A673 (cell line): ENCODE measurements around the gene CACNA2D4.

Source experiments
- EZH2 ChIP-seq: fragments of 200-600 bp; sonication (generic); IDR thresholded peaks from 2 replicates; pipeline ENCODE4 v1.6.1; 2017; ENCODE audit warnings: borderline replicate concordance, low read depth, mild to moderate bottlenecking, mixed read lengths, antibody characterized with exemption, low read length; ENCODE audit not compliant: poor library complexity, severe bottlenecking
- TF ChIP-seq, protein P1 (sequence below): fragments of 300-800, 200-600 bp; sonication (generic); conservative IDR thresholded peaks from 2 replicates; pipeline ENCODE4 v1.5.1; 2017; ENCODE audit warnings: low read depth, mild to moderate bottlenecking, antibody characterized with exemption, low read length, moderate library complexity, mixed read lengths

DNA sequence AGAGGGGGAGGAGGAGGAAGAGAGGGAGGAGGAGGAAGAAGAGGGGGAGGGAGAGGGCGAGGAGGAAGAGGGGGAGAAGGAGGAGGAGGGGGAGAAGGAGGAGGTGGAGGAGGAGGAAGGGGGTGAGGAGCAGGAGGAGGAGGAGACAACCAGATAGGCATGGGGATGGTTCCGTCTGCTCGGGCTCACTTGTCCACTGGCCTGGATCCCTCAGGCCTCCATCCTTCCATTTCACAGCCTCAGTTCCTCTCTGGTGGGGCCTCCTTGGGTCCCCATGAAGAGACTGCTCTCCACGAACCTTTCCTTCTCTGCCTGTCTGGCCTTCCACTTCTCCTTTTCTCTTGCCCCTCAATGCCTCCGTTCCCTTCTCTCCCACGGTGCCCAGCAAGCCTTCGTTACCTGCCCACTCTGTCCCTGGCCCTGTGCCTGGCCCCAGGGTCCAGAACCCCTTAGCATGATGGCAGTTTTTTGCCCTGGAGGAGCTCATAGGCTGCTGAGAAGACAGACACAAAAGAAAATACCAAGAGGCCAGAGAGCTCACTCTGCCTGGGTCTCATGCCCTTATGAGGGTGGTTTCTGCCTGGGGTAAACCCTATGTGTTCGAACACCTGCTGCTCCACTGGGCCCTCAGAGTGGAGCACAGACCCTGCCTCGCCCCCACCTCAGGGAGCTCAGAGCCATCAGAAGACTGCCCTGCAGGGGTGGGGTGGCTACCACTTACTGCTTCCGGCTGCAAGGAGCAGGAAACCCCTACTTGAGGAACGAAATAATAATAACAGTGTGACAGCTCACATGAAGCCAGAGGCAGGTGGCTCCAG lies 11.7 kb upstream of the CACNA2D4 start:
- TF ChIP-seq, protein P1, sequence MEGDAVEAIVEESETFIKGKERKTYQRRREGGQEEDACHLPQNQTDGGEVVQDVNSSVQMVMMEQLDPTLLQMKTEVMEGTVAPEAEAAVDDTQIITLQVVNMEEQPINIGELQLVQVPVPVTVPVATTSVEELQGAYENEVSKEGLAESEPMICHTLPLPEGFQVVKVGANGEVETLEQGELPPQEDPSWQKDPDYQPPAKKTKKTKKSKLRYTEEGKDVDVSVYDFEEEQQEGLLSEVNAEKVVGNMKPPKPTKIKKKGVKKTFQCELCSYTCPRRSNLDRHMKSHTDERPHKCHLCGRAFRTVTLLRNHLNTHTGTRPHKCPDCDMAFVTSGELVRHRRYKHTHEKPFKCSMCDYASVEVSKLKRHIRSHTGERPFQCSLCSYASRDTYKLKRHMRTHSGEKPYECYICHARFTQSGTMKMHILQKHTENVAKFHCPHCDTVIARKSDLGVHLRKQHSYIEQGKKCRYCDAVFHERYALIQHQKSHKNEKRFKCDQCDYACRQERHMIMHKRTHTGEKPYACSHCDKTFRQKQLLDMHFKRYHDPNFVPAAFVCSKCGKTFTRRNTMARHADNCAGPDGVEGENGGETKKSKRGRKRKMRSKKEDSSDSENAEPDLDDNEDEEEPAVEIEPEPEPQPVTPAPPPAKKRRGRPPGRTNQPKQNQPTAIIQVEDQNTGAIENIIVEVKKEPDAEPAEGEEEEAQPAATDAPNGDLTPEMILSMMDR: no peak
- no peak for TF ChIP-seq EZH2
